Fibroblast of mammary gland (primary cell): ENCODE measurements around the gene YJU2.
"Not testable (repeated sequence)": the region's sequence is repeated elsewhere in the genome, so short reads cannot be mapped to it uniquely, and the experiment has no call there.

Experiments used
- DNase-seq: peaks from one replicate; pipeline ENCODE4 v3.0.0-alpha.2; 2010; ENCODE audit warnings: low read depth
- H3K4me3 ChIP-seq: 2 replicates; pipeline ENCODE4 v1.5.1; 2011; ENCODE audit warnings: low read depth, mild to moderate bottlenecking, low read length, moderate library complexity; ENCODE audit not compliant: control insufficient read depth
- TF ChIP-seq, protein P1 (sequence below): conservative IDR thresholded peaks from 2 replicates; pipeline ENCODE4 v1.5.1; 2011; ENCODE audit warnings: low read depth, low read length, inconsistent platforms; ENCODE audit not compliant: control insufficient read depth, insufficient read depth

The YJU2 gene

DNA sequence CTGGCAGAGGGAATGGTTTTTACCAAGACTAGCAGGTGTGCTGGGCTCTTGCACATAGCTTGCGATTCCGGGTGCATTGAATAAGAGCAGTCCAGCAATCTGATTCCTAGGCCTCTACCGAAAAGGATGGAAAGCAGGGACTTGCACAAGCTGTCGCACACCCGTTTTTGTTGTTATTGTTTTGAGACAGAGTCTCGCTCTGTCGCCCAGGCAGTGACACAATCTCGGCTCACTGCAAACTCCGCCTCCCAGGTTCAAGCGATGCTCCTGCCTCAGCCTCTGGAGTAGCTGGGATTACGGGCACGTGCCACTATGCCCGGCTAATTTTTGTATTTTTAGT lies 12.0 kb upstream of the YJU2 start:
- TF ChIP-seq, protein P1, sequence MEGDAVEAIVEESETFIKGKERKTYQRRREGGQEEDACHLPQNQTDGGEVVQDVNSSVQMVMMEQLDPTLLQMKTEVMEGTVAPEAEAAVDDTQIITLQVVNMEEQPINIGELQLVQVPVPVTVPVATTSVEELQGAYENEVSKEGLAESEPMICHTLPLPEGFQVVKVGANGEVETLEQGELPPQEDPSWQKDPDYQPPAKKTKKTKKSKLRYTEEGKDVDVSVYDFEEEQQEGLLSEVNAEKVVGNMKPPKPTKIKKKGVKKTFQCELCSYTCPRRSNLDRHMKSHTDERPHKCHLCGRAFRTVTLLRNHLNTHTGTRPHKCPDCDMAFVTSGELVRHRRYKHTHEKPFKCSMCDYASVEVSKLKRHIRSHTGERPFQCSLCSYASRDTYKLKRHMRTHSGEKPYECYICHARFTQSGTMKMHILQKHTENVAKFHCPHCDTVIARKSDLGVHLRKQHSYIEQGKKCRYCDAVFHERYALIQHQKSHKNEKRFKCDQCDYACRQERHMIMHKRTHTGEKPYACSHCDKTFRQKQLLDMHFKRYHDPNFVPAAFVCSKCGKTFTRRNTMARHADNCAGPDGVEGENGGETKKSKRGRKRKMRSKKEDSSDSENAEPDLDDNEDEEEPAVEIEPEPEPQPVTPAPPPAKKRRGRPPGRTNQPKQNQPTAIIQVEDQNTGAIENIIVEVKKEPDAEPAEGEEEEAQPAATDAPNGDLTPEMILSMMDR: no peak
- no peak for DNase-seq
- H3K4me3 ChIP-seq: no peak overlapping the region

GRCh38 chr19:4237510-4237909 lies 9.4 kb upstream of the YJU2 start:
- not testable (repeated sequence) for DNase-seq, H3K4me3 ChIP-seq

GRCh38 chr19:4238831-4239230 lies 8.0 kb upstream of the YJU2 start:
- TF ChIP-seq, protein P1: no peak
- DNase-seq: no peak
- H3K4me3 ChIP-seq: no peak overlapping the region

DNA sequence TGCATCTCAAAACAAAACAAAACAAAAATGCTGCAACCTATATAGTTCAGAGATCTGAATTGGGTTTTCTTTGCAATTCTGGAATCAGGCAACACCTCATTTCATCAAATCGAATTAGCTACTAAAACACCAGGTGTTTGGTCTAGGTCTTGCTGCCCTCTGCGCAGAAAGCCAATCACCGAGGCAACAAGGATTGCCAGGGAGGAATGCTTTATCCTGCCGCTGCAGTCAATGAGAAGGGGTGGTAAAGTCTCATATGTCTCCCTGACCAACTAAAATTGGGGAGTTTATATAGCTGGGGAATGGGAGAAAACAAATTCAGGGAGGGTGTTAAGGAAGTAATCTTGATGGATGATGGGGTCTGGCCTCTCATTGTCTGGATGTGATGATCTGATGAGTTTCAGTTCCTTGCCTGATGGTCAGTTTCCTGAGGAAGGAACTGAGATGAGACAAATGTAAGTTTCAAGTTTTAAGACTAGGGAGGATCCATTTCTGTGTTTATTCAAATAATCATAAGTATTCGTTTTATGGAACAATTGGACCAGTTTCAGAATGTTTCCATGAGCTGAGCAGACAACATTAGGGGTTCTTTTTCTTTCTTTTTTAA lies 5.0 kb upstream of the YJU2 start:
- DNase-seq: no peak
- TF ChIP-seq, protein P1: no peak
- no peak overlapping the region for H3K4me3 ChIP-seq

- not testable (repeated sequence) for H3K4me3 ChIP-seq
Observed at GRCh38 chr19:4245938-4246337, 942 bp upstream of the YJU2 start.

GRCh38 chr19:4256563-4256962 lies 9.7 kb downstream of the YJU2 start:
- DNase-seq: peak; percentile 6
- TF ChIP-seq, protein P1: peak; percentile 19
- no peak overlapping the region for H3K4me3 ChIP-seq

More at GRCh38 chr19:4245938-4246337, 942 bp upstream of the YJU2 start:
- DNase-seq: not testable (repeated sequence)

DNA sequence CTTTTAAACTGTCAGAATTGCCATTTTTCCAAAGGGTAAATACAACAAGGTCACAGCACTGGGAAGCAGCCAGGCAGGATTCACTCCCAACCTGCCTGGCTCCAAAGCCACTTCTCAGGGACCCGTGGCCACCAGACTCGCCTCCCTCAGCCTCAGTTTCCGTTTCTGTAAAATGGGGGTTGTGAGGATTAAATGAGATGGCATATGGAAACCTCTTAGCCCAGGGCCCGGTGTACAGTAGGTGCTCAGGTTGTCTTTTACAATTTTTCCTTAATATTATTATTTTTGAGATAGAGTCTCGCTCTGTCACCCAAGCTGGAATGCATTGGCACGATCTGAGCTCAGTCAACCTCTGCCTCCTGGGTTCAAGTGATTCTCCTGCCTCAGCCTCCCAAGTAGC lies 10.1 kb downstream of the YJU2 start:
- TF ChIP-seq, protein P1: no peak
- DNase-seq: no peak
- no peak overlapping the region for H3K4me3 ChIP-seq

DNA sequence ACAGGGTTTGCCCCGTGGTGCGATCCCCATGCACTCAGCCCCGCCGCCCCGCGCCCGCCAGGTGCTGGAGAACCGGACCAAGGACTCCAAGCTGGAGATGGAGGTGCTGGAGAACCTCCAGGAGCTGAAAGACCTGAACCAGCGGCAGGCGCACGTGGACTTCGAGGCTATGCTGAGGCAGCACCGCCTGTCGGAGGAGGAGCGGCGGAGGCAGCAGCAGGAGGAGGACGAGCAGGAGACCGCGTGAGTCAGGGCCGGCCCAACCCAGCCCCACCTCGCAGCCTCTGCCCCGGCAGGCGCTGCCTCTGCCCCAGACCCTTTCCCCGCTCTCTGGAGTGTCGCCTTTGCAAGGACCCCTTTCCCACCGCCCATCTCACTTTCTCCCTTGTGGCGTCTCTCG lies 11.3 kb downstream of the YJU2 start:
- no peak for DNase-seq

More for the DNA sequence above, 11.3 kb downstream of the YJU2 start:
- TF ChIP-seq, protein P1: no peak
- no peak overlapping the region for H3K4me3 ChIP-seq
